ENCODE results near the gene SUSD2.
"Not testable (repeated sequence)": the region's sequence is repeated elsewhere in the genome, so short reads cannot be mapped to it uniquely, and the experiment has no call there.

SUSD2 gene

GRCh38 chr22:24176630-24177029 is 4.7 kb upstream of the SUSD2 start:
- DNase-seq (ENCODE audit: low spot score), result no peak

GRCh38 chr22:24177045-24177444 is 4.2 kb upstream of the SUSD2 start:
- no peak for DNase-seq (ENCODE audit: low spot score)

GRCh38 chr22:24177456-24177855 is 3.8 kb upstream of the SUSD2 start:
- no peak for DNase-seq (ENCODE audit: low spot score)

GRCh38 chr22:24178021-24178431 is 3.3 kb upstream of the SUSD2 start:
- no peak for DNase-seq (ENCODE audit: low spot score)

- DNase-seq (ENCODE audit: low spot score), result no peak
Measured at GRCh38 chr22:24178502-24179440, 2.5 kb upstream of the SUSD2 start.

GRCh38 chr22:24179478-24180210 is 1.6 kb upstream of the SUSD2 start:
- no peak for DNase-seq (ENCODE audit: low spot score)

GRCh38 chr22:24180316-24181087 is 785 bp upstream of the SUSD2 start:
- no peak for DNase-seq (ENCODE audit: low spot score)

GRCh38 chr22:24181996-24182899 is 961 bp downstream of the SUSD2 start:
- DNase-seq (ENCODE audit: low spot score), result no peak

GRCh38 chr22:24182900-24183246 is 1.6 kb downstream of the SUSD2 start:
- not testable (repeated sequence) for DNase-seq (ENCODE audit: low spot score)

- DNase-seq (ENCODE audit: low spot score), result no peak
Measured at GRCh38 chr22:24183321-24184031, 2.2 kb downstream of the SUSD2 start.

- no peak for DNase-seq (ENCODE audit: low spot score)
Measured at GRCh38 chr22:24184057-24184798, 2.9 kb downstream of the SUSD2 start.

GRCh38 chr22:24185001-24185500 is 3.8 kb downstream of the SUSD2 start:
- no peak for DNase-seq (ENCODE audit: low spot score)

- DNase-seq (ENCODE audit: low spot score), result no peak
Measured at GRCh38 chr22:24185501-24186351, 4.4 kb downstream of the SUSD2 start.

GRCh38 chr22:24186352-24186740 is 5.1 kb downstream of the SUSD2 start:
- DNase-seq (ENCODE audit: low spot score), result no peak

- no peak for DNase-seq (ENCODE audit: low spot score)
Measured at GRCh38 chr22:24186892-24187670, 5.8 kb downstream of the SUSD2 start.

- no peak for DNase-seq (ENCODE audit: low spot score)
Measured at GRCh38 chr22:24187731-24188644, 6.7 kb downstream of the SUSD2 start.

- DNase-seq (ENCODE audit: low spot score), result no peak
Measured at GRCh38 chr22:24188705-24189248, 7.5 kb downstream of the SUSD2 start.

All from CD4-positive, alpha-beta T cell treated with Interleukin-6 at 100 ng/mL for 8 hours (primary cell).